GM18870 (cell line): Measurements from ENCODE around the gene RTN3.
"Not testable (repeated sequence)": the region's sequence is repeated elsewhere in the genome, so short reads cannot be mapped to it uniquely, and the experiment has no call there.

Experiments
- ATAC-seq: cut with Tn5 transposase; IDR thresholded peaks from one replicate; pipeline ENCODE4 v1.9.1; 2021; ENCODE audit warnings: moderate library complexity; ENCODE audit not compliant: unreplicated experiment

RTN3 gene, protein sequence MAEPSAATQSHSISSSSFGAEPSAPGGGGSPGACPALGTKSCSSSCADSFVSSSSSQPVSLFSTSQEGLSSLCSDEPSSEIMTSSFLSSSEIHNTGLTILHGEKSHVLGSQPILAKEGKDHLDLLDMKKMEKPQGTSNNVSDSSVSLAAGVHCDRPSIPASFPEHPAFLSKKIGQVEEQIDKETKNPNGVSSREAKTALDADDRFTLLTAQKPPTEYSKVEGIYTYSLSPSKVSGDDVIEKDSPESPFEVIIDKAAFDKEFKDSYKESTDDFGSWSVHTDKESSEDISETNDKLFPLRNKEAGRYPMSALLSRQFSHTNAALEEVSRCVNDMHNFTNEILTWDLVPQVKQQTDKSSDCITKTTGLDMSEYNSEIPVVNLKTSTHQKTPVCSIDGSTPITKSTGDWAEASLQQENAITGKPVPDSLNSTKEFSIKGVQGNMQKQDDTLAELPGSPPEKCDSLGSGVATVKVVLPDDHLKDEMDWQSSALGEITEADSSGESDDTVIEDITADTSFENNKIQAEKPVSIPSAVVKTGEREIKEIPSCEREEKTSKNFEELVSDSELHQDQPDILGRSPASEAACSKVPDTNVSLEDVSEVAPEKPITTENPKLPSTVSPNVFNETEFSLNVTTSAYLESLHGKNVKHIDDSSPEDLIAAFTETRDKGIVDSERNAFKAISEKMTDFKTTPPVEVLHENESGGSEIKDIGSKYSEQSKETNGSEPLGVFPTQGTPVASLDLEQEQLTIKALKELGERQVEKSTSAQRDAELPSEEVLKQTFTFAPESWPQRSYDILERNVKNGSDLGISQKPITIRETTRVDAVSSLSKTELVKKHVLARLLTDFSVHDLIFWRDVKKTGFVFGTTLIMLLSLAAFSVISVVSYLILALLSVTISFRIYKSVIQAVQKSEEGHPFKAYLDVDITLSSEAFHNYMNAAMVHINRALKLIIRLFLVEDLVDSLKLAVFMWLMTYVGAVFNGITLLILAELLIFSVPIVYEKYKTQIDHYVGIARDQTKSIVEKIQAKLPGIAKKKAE

DNA sequence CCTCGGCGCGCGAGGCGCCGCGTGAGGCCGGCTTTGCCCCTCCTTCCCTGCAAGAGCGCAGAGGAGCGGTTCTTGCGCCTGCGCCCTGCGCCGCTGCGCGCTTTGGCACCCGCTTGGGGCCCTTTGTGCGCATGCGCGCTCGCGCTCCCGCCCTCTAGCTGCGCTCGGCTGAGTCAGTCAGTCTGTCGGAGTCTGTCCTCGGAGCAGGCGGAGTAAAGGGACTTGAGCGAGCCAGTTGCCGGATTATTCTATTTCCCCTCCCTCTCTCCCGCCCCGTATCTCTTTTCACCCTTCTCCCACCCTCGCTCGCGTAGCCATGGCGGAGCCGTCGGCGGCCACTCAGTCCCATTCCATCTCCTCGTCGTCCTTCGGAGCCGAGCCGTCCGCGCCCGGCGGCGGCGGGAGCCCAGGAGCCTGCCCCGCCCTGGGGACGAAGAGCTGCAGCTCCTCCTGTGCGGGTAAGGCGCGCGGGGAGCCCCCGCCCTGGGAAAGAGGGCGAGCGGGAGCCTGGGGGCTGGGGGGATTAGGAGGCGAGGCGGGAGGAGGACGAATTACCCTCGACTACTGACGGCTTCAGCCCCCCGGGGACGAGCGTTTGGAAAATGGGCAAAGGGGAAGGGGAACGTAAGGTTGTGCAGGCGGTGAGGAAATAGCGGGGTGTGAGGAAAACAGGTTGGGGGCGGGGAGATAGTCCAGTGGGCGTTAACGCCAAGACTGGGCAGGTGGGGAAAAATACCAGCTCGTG is at the start of gene RTN3:
TSS of gene RTN3 (plus strand) at position 180 of the 745 bp plus-strand sequence. CDS start at position 317, 137 bp downstream.
- ATAC-seq, result peak; percentile 67

DNA sequence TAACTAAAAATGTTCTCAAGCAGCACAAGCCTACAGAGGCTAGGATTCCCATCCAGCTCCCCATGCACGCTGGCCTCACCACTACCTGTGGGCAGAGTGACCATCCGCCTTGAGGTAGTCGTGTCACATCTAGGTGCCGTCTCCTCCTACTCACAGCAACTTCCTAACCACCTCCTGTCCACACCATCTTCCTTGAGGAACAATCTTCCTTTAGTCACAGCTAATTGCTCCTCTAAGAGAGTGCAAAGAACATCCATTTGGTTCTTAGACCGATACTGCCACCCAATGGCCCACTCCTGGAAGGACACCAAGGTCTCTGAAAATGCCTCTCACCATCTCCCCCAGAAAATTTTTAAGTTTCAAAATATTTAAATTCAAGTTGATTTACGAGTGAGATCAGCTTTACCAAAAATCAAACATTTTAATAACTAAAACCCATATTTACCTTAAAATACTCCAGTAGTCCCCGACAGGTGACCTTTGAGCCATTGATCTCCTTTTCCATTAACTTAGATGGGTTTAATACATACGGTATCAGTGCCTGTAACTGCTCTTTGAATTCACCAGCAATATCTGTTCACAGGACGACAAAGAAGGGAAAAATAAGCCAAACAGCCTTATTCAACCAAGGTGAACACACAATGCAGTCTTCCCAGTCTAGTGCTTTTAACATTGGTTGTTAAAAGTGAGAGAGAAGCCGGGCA is 45.4 kb upstream of the RTN3 start:
- no peak for ATAC-seq

- ATAC-seq, result not testable (repeated sequence)
Measured at GRCh38 chr11:63638436-63638835, 42.9 kb upstream of the RTN3 start.

GRCh38 chr11:63639199-63639832 is 42.0 kb upstream of the RTN3 start:
- no peak for ATAC-seq

GRCh38 chr11:63641727-63642126 is 39.6 kb upstream of the RTN3 start:
- no peak for ATAC-seq

DNA sequence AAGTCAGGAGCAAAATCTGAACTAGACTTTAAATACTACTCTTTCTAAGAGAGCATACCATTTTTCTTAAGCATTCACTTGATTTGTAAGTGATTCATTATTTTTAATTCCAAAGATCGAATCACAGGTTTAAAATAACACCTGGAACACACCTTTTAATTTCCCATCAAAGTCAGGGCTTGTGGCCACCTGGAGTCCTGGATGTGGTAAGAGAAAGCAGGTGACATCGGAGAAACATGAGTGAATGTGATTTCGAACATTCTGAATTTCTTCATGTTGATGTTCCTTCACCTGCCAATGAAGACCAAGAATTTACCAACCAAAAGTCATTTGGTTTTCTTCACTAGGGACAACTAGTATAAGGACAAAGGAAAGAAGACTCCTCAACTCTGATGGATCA is 38.1 kb upstream of the RTN3 start:
- no peak for ATAC-seq

GRCh38 chr11:63652671-63653070 is 28.6 kb upstream of the RTN3 start:
- ATAC-seq, result no peak

DNA sequence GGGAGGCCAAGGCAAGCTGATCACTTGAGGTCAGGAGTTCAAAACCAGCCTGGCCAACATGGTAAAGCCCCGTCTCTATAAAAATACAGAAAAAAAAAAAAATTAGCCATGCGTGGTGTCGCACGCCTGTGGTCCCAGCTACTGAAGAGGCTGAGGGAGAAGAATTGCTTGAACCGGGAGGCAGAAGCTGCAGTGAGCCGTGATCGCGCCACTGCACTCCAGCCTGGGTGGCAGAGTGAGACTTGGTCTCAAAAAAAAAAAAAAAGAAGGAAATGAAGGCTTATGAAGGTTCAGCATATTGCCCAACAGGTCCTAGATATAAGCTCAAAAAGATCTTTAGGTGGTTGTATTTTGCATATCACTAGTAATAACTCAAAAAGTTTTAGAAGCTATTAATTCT is 20.3 kb upstream of the RTN3 start:
- no peak for ATAC-seq

DNA sequence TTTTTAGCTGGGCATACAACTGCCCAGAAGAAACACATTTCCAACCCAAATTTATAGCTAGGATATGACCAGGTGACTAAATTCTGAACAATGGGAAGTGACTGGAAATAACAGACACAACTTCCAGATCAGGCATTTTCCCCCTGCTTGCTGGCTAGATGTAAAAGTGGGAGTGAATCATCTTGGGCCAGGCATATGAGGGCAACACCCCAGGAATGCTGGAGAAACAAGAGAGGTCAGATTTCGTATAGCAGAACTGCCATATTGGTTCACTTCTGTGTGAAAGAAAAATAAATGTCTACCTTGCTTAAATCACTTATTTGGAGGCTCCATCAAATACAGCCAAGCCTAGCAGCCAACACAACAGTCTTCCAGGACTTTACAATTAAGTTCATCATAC is 17.5 kb upstream of the RTN3 start:
- no peak for ATAC-seq

- ATAC-seq, result no peak
Measured at GRCh38 chr11:63666874-63667273, 14.4 kb upstream of the RTN3 start.

DNA sequence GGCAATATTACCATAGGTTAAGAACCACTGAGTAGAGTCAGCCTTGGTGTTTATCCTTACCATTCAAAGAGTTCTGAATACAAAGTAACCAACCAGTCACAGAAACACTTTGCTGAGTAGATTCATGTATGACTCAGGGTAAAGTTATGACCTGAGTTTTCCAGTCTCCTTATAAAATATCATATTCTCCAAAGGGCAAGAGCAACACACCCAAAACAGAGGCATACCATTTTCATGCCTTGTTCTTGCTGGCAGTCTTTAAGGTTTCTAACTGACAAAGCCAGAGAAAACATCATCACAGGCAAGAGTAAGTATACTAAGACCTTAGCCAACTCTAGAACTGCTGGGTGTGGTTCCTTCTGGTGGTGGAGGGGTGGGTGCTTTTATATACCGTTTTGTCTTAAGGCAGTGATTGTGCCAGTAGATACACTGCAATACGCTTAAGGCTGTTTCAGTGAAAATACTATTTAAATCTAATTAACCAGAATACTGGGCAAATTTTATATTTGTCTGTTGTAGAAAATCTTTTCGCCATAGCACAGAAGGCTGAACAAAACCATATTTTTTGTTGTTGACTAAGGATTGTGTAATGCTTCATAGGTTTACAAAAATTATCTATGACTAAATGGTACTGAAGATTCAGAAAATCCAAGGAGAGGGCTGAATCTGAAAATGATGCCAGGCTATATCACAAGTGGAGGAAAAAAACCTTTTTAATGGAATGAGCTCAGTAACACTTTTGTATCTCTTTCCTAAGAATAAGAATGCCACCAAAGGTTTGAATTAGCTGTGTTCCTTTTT is 13.1 kb upstream of the RTN3 start:
- no peak for ATAC-seq

- no peak for ATAC-seq
Measured at GRCh38 chr11:63670096-63670432, 11.2 kb upstream of the RTN3 start.

GRCh38 chr11:63670433-63671321 is 10.6 kb upstream of the RTN3 start:
- peak; percentile 14 for ATAC-seq

DNA sequence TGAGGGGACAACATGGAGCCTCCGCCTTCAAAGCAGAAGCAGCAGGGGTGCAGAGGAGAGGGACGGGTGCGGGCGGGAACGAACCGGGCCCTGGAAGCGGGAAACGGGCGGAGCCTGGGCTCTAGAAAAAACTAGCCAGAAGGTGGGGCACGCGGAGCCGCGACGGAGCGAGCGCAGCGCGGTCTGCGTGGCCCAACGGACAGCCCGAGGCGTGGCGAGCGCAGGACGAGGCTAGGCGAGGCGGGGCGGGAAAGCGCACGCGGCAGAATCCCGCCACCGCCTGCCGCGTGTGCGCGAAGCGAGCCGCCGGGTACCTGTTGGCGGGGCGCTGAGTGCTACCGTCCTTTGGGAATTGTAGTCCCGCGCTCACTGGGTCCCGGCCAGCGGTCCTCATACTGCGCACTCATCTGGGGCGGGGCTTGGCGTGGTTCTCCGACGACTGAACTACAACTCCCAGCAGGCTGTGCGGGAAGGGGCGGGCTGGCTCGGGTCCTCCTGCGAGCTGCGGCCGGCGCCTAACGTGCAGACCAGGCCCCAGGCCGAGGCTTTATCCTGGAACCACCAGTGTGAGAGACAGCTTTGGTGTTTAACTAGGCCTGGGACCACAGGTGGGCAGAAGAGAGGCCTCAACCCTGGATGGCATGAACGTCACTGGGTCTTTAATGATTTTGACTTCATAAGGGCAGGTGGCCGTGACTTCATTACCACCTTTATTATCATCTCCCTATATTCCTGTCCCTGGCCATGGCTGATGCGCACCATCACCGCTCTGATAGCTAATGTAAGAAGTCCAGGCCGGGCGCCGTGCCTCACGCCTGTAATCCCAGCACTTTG is 9.8 kb upstream of the RTN3 start, which contains the start of gene ATL3:
TSS of gene ATL3 (minus strand) at position 55 of the 834 bp plus-strand sequence. CDS start at position 14, 41 bp downstream.
- peak; percentile 86 for ATAC-seq

GRCh38 chr11:63672156-63672463 is 9.2 kb upstream of the RTN3 start:
- no peak for ATAC-seq

GRCh38 chr11:63672936-63673539 is 8.3 kb upstream of the RTN3 start:
- no peak for ATAC-seq

DNA sequence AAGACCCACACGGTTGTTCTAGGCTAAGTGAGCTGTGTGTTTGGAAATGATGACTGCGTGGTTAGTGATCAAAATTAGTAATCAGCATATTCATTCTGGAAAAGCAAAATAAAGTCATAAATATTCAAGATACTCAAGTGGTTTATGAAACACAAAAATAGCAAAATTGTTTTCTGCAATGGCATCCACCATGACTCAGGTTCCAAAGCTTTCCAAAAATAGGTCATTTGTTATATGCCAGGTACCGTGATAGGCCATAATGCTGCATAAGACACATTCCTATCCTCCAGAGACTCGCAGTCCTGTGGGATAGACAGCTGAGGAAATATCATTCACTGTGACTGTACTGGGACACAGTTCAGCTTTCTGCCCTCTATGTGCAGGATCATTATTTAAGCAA is 7.7 kb upstream of the RTN3 start:
- ATAC-seq, result no peak
